GM19023 (cell line): ENCODE measurements around the gene EHBP1.

Source experiments
- ATAC-seq: cut with Tn5 transposase; IDR thresholded peaks from one replicate; pipeline ENCODE4 v1.9.1; 2021; ENCODE audit warnings: mild to moderate bottlenecking, moderate library complexity; ENCODE audit not compliant: unreplicated experiment

The EHBP1 gene

DNA sequence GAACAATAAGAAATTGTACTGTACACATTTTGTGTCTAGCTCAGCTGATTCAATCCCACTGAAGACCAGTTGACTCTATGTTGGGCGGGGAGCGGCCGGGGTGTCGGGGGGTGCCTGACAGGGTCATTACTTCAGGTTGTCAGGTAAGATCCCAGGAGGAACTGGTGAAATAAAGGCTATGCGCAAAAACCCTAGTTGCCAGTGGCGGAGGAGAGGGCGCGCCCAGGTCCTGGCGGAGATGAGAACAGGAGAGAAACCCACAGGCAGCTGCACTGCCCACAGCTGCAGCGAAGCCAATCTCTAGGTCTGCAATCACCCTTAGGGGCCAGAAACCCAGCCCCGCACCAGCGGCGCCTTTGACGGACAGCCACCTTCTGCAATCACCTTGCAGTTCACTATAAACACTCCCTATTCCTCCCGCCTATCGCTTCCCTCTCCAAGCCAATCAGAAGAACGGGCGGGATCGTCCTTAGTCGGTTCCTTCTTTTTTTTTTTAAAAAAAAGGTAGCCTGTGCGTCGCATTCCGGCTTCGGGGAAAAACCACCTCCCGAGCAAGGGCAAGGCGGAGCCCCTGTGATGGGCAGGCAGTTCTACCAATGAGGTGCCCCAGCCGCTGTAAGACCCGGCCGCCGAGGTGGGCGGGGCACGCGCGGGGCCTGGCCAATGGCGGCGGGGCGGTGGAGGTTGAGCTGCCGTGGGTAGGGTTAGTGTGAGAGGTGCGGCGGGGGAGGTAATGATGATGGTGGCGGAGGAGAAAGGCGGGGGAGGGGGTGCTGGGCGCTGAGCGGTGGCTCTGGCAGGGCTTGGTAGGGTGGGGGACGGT, at the start of gene EHBP1:
Gene EHBP1 (plus strand): TSS at position 707 of the 823 bp plus-strand sequence. CDS start 1,479 bp downstream, outside the sequence.
- peak; percentile 95 for ATAC-seq

DNA sequence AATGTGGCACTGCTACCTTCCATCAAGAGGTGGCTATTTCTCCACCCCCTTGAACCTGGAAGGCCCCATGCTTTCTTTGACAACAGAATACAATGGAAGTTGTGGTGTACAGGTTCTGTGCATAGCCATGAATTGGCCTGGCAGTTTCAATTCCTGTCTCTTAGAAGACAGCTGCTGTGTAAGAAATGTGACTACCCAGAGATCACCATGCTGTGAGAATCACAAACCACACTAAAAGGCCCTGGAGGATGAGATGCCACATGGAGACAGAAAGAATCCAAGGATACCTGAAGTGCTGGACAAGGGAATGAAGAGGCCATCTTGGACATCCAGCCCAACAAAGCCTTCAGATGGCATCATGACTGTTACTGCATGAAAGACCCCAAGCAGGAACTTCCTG, 47.7 kb upstream of the EHBP1 start:
- ATAC-seq, result no peak

- no peak for ATAC-seq
Measured at GRCh38 chr2:62658891-62659290, 46.6 kb upstream of the EHBP1 start.

DNA sequence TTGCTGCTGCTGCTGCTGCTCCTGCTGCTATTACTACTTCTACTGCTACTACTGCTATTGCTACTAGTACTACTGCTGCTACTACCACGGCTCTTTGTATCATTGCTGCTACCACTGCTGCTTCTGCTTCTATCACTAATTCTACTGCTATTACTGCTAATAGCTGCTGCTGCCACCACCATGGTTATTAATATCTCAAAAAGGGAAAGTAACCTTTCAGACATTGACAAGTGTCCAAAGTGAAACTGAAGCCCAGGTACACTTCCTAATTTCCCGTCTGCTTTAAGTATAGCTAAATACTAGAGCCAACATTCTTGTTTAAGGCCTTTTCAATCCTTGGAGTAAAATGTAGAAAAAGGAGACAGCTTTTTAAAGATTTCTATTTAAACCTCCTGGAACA, 45.4 kb upstream of the EHBP1 start:
- peak; percentile 66 for ATAC-seq

DNA sequence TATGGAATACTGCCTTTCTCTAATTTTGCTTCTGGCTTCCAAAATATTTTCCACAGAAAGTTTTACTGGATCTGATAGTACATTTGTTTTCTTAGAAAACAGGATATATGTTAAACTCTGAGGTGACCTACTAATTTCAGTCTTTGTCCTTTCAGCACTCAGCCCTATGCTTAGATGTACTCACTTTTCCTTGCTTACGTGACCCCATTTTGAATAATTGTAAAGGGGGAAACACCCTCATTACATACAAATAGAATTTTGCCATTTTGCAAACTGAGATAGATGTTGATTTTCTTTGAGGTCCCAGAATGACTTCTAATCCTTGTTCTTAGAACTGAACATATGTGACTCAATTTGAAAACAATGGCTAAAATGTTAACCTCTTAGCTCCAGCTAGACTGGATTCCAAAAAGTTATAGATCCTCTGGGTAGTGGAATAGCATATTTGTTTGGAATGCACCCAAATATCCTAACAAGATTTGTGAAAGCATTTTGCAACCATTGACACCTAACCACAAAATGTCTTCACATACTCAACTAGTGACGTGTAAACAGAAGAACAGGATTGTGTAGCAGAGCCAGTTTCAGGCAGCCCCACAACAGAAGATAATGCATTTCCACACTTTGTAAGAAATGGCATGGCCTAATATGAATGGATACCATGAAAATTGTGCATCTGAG, 44.8 kb upstream of the EHBP1 start:
- ATAC-seq, result no peak

- no peak for ATAC-seq
Measured at GRCh38 chr2:62661263-62661635, 44.3 kb upstream of the EHBP1 start.

DNA sequence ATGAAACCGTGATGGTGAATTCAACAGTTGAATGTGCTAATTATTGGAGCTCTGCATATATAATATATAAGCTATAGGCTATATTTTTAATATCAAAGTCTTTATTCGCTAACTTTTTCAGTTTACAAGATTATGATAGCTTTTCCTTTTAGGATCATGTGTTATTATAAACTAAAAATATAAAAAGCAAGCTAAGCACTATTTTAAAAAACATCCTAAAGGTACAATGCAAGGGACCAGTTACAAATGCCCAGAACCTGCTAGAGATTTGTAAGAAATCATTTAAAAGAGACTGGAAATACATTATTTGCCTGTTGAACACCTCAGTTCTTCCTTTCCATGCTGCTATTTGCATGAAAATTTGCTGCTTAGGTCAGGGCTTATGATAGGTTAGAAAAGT, 43.4 kb upstream of the EHBP1 start:
- no peak for ATAC-seq

DNA sequence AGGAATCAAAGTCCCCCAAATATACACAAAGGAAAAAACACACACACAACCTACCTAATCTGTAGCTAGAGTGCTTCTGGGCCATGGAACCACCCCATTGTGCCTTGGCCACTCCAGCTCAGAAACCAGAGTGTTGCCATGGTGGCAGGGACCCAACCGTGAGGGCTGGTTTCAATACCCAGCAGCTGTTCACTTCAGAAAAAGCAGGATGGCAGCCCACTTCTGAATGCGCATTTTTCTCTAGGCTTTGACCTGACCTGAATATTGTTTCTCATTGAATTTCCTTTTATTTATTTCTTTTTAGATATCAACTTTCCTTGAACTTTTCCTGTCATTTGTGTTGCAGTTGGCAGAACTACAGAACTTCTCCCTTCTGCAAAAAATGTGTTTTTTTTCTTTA, 43.0 kb upstream of the EHBP1 start:
- ATAC-seq, result no peak

- no peak for ATAC-seq
Measured at GRCh38 chr2:62663411-62663810, 42.1 kb upstream of the EHBP1 start.

DNA sequence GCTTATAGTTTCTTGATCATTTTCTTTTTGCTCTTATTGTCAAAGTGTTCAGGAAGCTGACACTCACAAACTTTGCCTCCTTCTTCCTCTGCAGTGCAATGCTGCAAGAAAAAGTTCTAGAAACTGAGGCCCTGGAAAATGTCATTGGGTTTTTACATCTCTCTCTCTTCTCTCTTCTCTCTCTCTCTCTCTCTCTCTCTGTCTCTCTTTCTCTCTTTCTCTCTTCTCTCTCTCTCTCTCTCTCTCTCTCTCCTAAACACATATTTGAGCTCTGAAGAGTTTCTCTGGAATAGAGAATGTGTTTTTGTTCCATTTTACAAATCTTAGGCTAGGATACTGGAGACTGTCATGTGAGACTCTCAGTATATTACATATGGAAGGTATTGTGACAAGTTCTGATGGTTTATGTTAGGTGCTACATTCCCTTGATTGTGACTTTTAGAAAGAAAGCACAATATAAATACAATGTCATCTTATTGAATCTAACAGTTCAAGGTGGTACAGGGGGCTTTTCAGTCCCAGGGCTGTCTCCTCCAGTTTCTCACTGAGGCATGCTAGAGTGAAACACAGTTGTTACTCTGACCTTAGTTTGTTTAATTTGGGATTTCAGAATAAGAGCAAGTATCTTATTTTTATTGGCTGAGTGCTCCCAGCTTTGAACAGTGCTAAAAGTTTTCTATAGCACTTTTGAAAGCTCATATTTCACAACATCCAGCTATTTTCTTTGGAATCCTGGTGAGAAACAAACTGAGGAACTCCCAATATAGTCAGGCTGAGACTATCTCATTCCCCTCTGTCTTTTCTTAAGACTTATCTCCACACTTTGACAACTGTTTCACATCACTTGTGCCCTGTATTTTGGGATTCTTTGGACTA, 41.4 kb upstream of the EHBP1 start:
- ATAC-seq, result no peak

- no peak for ATAC-seq
Measured at GRCh38 chr2:62665446-62665845, 40.1 kb upstream of the EHBP1 start.

- ATAC-seq, result no peak
Measured at GRCh38 chr2:62669180-62669579, 36.3 kb upstream of the EHBP1 start.

DNA sequence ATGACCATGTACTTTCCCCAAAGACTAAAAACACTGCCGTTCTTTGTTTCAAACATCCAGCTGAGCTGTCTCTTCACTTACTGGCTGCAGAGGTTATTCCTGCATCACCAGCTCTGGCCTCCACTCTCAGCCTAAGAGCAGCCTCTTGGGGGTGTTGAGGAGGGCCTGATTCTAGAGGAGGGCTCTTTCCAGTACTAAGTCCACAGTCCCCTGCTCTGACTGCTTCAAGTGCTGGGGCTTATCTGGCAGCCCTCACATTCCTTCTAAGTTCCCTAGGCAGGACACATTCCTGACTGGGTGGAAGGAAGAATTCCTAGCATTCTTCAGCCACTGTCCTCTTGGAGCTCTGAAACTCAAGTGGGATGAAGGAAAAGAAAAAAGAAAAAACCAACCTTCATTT, 32.9 kb upstream of the EHBP1 start:
- no peak for ATAC-seq

GRCh38 chr2:62675062-62675461, 30.5 kb upstream of the EHBP1 start:
- no peak for ATAC-seq

DNA sequence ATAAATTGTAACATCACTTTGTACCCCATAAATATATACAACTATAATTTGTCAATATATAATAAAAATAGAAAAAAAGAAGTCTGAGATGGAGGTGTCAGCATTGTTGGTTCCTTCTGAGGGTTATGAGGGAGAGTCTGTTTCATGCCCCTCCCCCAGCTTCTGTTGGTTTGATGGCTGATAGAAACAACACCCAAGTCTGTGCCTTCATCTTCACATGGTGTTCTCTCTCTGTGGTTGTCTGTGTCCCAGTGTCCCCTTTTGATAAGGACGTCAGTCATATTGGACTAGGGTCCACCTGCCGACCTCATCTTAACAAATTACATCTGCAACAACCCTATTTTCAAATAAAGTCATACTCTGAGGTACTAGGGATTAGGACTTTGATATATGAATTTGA, 20.3 kb upstream of the EHBP1 start:
- no peak for ATAC-seq

DNA sequence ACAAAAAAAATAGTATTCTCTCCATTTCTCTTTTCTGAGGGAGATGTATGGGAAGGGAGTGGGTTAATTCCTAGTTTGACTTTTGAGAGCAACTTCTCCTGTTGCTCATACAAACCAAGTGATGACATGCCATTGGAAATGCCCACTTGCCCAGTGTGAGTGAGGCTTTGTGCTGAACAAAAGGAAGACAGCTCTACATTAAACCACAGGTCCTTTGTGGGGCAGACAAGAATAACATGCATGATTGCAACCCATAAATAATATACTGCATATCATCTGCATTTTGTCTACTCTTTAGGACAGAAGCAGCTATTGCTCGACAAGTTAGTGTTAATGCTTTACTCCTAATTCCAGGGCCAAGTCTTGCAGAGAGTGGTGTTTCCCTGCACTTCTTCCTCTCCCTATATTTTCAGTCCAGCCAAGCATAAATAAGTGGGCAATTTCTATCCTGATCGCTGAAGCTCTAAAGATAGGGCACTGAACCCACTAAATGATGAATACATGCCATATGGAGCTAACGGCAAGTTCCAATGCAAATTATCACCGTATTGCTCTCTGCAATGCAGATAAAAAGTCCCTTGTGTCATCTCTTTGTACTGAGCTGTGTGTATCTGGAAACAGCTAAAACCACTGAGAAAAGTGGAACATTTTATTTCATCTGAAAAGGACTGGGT, 19.4 kb upstream of the EHBP1 start:
- ATAC-seq, result no peak

GRCh38 chr2:62687636-62688035, 17.9 kb upstream of the EHBP1 start:
- ATAC-seq, result no peak

GRCh38 chr2:62688771-62689170, 16.7 kb upstream of the EHBP1 start:
- no peak for ATAC-seq

GRCh38 chr2:62691186-62691585, 14.3 kb upstream of the EHBP1 start:
- ATAC-seq, result no peak

- no peak for ATAC-seq
Measured at GRCh38 chr2:62692225-62692624, 13.3 kb upstream of the EHBP1 start.

GRCh38 chr2:62698653-62699052, 6.9 kb upstream of the EHBP1 start:
- no peak for ATAC-seq
